OCI-LY1 (cell line): Measurements from ENCODE around the gene DNAH9.

ENCODE experiments used
- EZH2 ChIP-seq: fragments of 200-600 bp; sonication (generic), shearing (Covaris generic); IDR thresholded peaks from 2 replicates; pipeline ENCODE4 v1.8.0; 2017; ENCODE audit warnings: borderline replicate concordance, mixed run types, mild to moderate bottlenecking, antibody characterized with exemption, low read length, moderate library complexity, mixed read lengths
- TF ChIP-seq, protein P1 (sequence below): fragments of 200-600 bp; sonication (generic), shearing (Covaris generic); IDR thresholded peaks from 2 replicates; pipeline ENCODE4 v1.5.1; 2017; ENCODE audit warnings: mild to moderate bottlenecking, antibody characterized with exemption, low read length, moderate library complexity, mixed read lengths

DNA sequence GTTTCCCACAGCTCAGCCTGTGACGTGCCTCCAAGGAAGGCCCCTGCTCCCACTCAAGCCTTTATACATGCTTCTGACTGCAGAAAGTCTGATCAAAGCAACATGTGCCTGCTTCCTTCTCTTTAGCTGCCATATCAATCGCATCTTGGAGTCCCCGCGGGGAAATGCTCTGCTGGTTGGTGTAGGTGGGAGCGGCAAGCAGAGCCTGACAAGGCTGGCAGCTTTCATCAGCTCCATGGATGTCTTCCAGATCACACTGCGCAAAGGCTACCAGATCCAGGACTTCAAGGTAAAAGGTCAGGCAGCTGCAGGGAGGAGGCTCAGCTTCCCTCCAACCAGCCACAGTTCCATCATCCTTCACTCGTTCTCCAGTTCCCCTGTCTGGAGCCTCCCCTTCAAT is 209.3 kb downstream of the DNAH9 start:
- TF ChIP-seq, protein P1, sequence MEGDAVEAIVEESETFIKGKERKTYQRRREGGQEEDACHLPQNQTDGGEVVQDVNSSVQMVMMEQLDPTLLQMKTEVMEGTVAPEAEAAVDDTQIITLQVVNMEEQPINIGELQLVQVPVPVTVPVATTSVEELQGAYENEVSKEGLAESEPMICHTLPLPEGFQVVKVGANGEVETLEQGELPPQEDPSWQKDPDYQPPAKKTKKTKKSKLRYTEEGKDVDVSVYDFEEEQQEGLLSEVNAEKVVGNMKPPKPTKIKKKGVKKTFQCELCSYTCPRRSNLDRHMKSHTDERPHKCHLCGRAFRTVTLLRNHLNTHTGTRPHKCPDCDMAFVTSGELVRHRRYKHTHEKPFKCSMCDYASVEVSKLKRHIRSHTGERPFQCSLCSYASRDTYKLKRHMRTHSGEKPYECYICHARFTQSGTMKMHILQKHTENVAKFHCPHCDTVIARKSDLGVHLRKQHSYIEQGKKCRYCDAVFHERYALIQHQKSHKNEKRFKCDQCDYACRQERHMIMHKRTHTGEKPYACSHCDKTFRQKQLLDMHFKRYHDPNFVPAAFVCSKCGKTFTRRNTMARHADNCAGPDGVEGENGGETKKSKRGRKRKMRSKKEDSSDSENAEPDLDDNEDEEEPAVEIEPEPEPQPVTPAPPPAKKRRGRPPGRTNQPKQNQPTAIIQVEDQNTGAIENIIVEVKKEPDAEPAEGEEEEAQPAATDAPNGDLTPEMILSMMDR, result no peak
- TF ChIP-seq EZH2, result no peak
